ENCODE results near the gene GUCY2D. TPM values are rescaled to one million over a fixed set of nuclear protein-coding genes. Genes with fewer than 3 reads are reported as not detected.

The GUCY2D gene
- total RNA-seq, 1 experiment from 2014 or later: not detected

GRCh38 chr17:8064561-8065019 is 62.2 kb downstream of the GUCY2D start:
- DNase-seq (ENCODE audit: low spot score): no peak

- DNase-seq (ENCODE audit: low spot score): no peak
Observed at GRCh38 chr17:8066841-8067775, 64.7 kb downstream of the GUCY2D start.

- DNase-seq (ENCODE audit: low spot score): no peak
Observed at GRCh38 chr17:8067806-8068205, 65.4 kb downstream of the GUCY2D start.

- no peak for DNase-seq (ENCODE audit: low spot score)
Observed at GRCh38 chr17:8068736-8069586, 66.5 kb downstream of the GUCY2D start.

GRCh38 chr17:8069587-8069860 is 67.1 kb downstream of the GUCY2D start:
- no peak for DNase-seq (ENCODE audit: low spot score)

Other genes with a start within 250 kb of the GUCY2D start
- gene KDM6B, start 168.4 kb upstream of the GUCY2D start, total RNA-seq (2014; rRNA removed; shearing (Covaris generic)): 0.16 and 0.93 TPM in 2 replicates
- not detected in 2 replicates for gene TMEM88, start 147.5 kb upstream of the GUCY2D start, total RNA-seq (2014; rRNA removed; shearing (Covaris generic))
- gene NAA38, start 145.1 kb upstream of the GUCY2D start, total RNA-seq (2014; rRNA removed; shearing (Covaris generic)): 200 and 243 TPM in 2 replicates
- gene CYB5D1, start 144.6 kb upstream of the GUCY2D start, total RNA-seq (2014; rRNA removed; shearing (Covaris generic)): 15.7 and 18.4 TPM in 2 replicates
- 89.2 and 104 TPM in 2 replicates for gene CHD3, start 113.8 kb upstream of the GUCY2D start, total RNA-seq (2014; rRNA removed; shearing (Covaris generic))
- 1.5 and 1.8 TPM in 2 replicates for gene RNF227, start 86.3 kb upstream of the GUCY2D start, total RNA-seq (2014; rRNA removed; shearing (Covaris generic))
- 0.38 and 0.55 TPM in 2 replicates for gene KCNAB3, start 72.8 kb upstream of the GUCY2D start, total RNA-seq (2014; rRNA removed; shearing (Covaris generic))
- 54.2 and 64.2 TPM in 2 replicates for gene TRAPPC1, start 70.7 kb upstream of the GUCY2D start, total RNA-seq (2014; rRNA removed; shearing (Covaris generic))
- gene CNTROB, start 70.4 kb upstream of the GUCY2D start, total RNA-seq (2014; rRNA removed; shearing (Covaris generic)): 34.5 and 35.4 TPM in 2 replicates
- 0.14 TPM in 1 of 2 replicates, not detected in the other for gene ALOX15B, start 36.4 kb downstream of the GUCY2D start, total RNA-seq (2014; rRNA removed; shearing (Covaris generic))
- gene ALOX12B, start 85.1 kb downstream of the GUCY2D start, total RNA-seq (2014; rRNA removed; shearing (Covaris generic)): not detected in 2 replicates
- 0.05 TPM in 1 of 2 replicates, not detected in the other for gene ALOXE3, start 115.9 kb downstream of the GUCY2D start, total RNA-seq (2014; rRNA removed; shearing (Covaris generic))
- not detected in 2 replicates for gene HES7, start 121.5 kb downstream of the GUCY2D start, total RNA-seq (2014; rRNA removed; shearing (Covaris generic))
- gene PER1, start 149.8 kb downstream of the GUCY2D start, total RNA-seq (2014; rRNA removed; shearing (Covaris generic)): 6.9 and 7.5 TPM in 2 replicates
- 1.9 and 4.3 TPM in 2 replicates for gene VAMP2, start 160.3 kb downstream of the GUCY2D start, total RNA-seq (2014; rRNA removed; shearing (Covaris generic))
- gene TMEM107, start 173.8 kb downstream of the GUCY2D start, total RNA-seq (2014; rRNA removed; shearing (Covaris generic)): 35.8 and 39.3 TPM in 2 replicates
- gene BORCS6, start 187.6 kb downstream of the GUCY2D start, total RNA-seq (2014; rRNA removed; shearing (Covaris generic)): 8.8 and 10.9 TPM in 2 replicates
- gene AURKB, start 208.0 kb downstream of the GUCY2D start, total RNA-seq (2014; rRNA removed; shearing (Covaris generic)): 110 and 114 TPM in 2 replicates
- 3.2 and 7.7 TPM in 2 replicates for gene CTC1, start 245.4 kb downstream of the GUCY2D start, total RNA-seq (2014; rRNA removed; shearing (Covaris generic))
- 28.0 and 29.3 TPM in 2 replicates for gene PFAS, start 246.7 kb downstream of the GUCY2D start, total RNA-seq (2014; rRNA removed; shearing (Covaris generic))